Adrenal gland (tissue), 5 donors: ENCODE data around the gene PCDHB2.

ENCODE experiments used
- POLR2A ChIP-seq, 2 donors: fragments of 450-650 bp; IDR thresholded peaks; one replicate each; pipeline ENCODE4 v1.6.1; 2017; ENCODE audit warnings: antibody characterized with exemption in 2 of 2, mild to moderate bottlenecking in 2 of 2, moderate library complexity in 1 of 2
- TF ChIP-seq, protein P1 (sequence below), 6 experiments: fragments of 450-650 bp in 4 of 6; fragments of 200-600 bp in 2 of 6; sonication (generic) in 1 of 6; IDR thresholded peaks; 1 replicate in 5 of 6; 2 replicates in 1 of 6; pipeline versions ENCODE4 v1.5.1 to v1.8.0; 2016 to 2021; ENCODE audit warnings: antibody characterized with exemption in 6 of 6, mild to moderate bottlenecking in 2 of 6, moderate library complexity in 1 of 6
- donor health status: DM: no; HTN: no; CAD: no.

DNA sequence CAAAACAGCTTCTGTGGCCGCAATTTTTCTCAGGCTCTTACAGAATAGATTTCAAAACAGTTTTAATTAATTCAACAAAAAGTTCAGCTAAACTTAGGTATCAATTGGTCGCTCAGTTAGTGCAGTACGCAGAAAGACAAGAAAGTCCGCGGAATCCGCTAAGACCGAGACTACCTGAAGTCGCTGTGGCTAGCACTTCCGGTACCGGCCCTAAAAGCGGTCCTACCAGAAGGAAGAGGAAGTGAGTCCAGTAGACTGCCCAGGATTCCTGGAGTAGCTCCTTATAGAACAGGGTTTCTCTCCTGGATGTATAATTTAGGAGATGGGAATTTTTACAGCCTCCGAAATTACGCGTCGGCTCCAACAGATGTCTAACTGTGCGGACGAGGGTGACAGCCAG lies 16.6 kb upstream of the PCDHB2 start:
- TF ChIP-seq, protein P1, sequence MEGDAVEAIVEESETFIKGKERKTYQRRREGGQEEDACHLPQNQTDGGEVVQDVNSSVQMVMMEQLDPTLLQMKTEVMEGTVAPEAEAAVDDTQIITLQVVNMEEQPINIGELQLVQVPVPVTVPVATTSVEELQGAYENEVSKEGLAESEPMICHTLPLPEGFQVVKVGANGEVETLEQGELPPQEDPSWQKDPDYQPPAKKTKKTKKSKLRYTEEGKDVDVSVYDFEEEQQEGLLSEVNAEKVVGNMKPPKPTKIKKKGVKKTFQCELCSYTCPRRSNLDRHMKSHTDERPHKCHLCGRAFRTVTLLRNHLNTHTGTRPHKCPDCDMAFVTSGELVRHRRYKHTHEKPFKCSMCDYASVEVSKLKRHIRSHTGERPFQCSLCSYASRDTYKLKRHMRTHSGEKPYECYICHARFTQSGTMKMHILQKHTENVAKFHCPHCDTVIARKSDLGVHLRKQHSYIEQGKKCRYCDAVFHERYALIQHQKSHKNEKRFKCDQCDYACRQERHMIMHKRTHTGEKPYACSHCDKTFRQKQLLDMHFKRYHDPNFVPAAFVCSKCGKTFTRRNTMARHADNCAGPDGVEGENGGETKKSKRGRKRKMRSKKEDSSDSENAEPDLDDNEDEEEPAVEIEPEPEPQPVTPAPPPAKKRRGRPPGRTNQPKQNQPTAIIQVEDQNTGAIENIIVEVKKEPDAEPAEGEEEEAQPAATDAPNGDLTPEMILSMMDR (IDR thresholded peaks at IDR 0.05) = no peak
- TF ChIP-seq POLR2A (IDR thresholded peaks at IDR 0.05) = no peak
